Measurements from ENCODE around the gene MATN4. TPM values are rescaled to one million over a fixed set of nuclear protein-coding genes. Genes with fewer than 3 reads are reported as not detected.

The MATN4 gene
- total and polyA plus RNA-seq, 2 donors (not counting 1 experiment from before 2014, with no cell fraction given), result not detected

GRCh38 chr20:45304464-45304999, 3.6 kb downstream of the MATN4 start:
- POLR2A ChIA-PET, result no interaction called here
- H3K79me2 ChIP-seq (ENCODE audit: control insufficient read depth, insufficient read depth, low read length), result no peaks in the 10 kb centered on the region
- Mint-ChIP-seq H3K9me3 (ENCODE audit: insufficient read depth) (no peaks in the 10 kb centered on the region), H3K27me3 (peaks cover 55% of the 10 kb centered on the region), H3K27ac (peak overlapping the region; percentile 50), H3K4me1 (no peaks in the 10 kb centered on the region), H3K4me3 (no peak overlapping the region)
- 70% methylated on average over 43 of the region's 43 CpGs for WGBS (ENCODE audit: insufficient coverage)
- H3K9me3 ChIP-seq (ENCODE audit: control extremely low read depth in 1 of 3, control insufficient read depth in 2 of 3, insufficient read depth in 1 of 3, low read length in 2 of 3), result peaks cover 0 to 4% (median 0%) of the 10 kb centered on the region in 3 donors
- peaks cover 0 to 52% (median 5%) of the 10 kb centered on the region in 4 experiments for H3K27me3 ChIP-seq (replicated peaks in 1 of 4; ENCODE audit: control extremely low read depth in 1 of 4, control insufficient read depth in 3 of 4, insufficient read depth in 4 of 4, low read length in 3 of 4)
- H3K4me3 ChIP-seq (ENCODE audit: control extremely low read depth in 1 of 5, extremely low read depth in 1 of 5, insufficient read depth in 1 of 5, low read depth in 2 of 5, low read length in 4 of 5), result no peak overlapping the region
- no peaks in the 10 kb centered on the region for H3K36me3 ChIP-seq (replicated peaks in 1 of 2; ENCODE audit: control extremely low read depth in 1 of 2, control insufficient read depth in 1 of 2, extremely low read depth in 1 of 2, insufficient read depth in 2 of 2, low read length in 1 of 2)
- intact Hi-C loops (cut with micrococcal nuclease), result no loop called here
- ATAC-seq (ENCODE audit: low read depth) (no peak), DNase-seq (no peak)
- peaks cover 3 to 4% of the 10 kb centered on the region in 2 donors for H3K4me1 ChIP-seq (ENCODE audit: control insufficient read depth in 2 of 2, insufficient read depth in 2 of 2, low read length in 2 of 2)
- no peak overlapping the region for H3K4me2 ChIP-seq (replicated peaks; ENCODE audit: low read depth, low read length, poor library complexity, severe bottlenecking)
- H4K20me1 ChIP-seq (ENCODE audit: control insufficient read depth, insufficient read depth, low read length, poor library complexity, severe bottlenecking), result no peaks in the 10 kb centered on the region
- CTCF ChIA-PET, result interaction anchor here (0.9 to 5.8 kb wide), 5 partner anchors 8 to 467 kb away, joined by 3 to 52 read pairs (median 9); no protein-coding TSS in a partner anchor
- H3K9ac ChIP-seq (ENCODE audit: low read length), result no peak overlapping the region
- no peak overlapping the region for H2AFZ ChIP-seq (ENCODE audit: insufficient read depth, low read depth, low read length, poor library complexity, severe bottlenecking)
- no peak overlapping the region for H3K27ac ChIP-seq (ENCODE audit: low read length in 2 of 2)
- TF ChIP-seq EZH2 (IDR thresholded peaks at IDR 0.05; ENCODE audit: borderline replicate concordance, insufficient read depth, low read depth, low read length, poor library complexity, severe bottlenecking) (no peak), CTCF (IDR thresholded peaks at IDR 0.05) (no peak)
